ENCODE results near the gene GPR61. TPM values are rescaled to one million over a fixed set of nuclear protein-coding genes. Genes with fewer than 3 reads are reported as not detected.

Gene GPR61
- total and polyA plus RNA-seq, 3 donors from 2014 or later: 0.91 to 4.1 (median 2.5) TPM

DNA sequence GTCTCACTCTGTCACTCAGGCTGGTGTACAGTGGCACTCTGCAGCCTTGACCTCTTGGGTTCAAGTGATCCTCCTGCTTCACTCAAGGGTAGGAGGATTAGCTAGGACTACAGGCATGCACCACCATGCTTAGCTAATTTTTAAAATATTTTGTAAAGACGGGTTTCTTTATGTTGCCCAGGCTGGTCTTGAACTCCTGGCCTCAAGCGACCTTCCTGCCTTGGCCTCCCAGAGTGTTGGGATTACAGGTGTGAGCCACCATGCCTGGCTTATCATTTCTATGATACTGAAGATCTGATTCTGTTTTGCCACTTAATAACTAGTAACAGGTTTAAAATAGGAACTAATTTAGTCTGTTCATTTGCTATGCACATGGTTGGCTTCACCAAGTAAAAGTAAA, 42.3 kb downstream of the GPR61 start:
- intact Hi-C loops (cut with DNase I; ENCODE audit: low total_unique reads): no loop called here
- WGBS, 2 donors: 85 to 92% methylated on average over 2 of the region's 2 CpGs
- no peak for DNase-seq
- TF ChIP-seq, protein P1, sequence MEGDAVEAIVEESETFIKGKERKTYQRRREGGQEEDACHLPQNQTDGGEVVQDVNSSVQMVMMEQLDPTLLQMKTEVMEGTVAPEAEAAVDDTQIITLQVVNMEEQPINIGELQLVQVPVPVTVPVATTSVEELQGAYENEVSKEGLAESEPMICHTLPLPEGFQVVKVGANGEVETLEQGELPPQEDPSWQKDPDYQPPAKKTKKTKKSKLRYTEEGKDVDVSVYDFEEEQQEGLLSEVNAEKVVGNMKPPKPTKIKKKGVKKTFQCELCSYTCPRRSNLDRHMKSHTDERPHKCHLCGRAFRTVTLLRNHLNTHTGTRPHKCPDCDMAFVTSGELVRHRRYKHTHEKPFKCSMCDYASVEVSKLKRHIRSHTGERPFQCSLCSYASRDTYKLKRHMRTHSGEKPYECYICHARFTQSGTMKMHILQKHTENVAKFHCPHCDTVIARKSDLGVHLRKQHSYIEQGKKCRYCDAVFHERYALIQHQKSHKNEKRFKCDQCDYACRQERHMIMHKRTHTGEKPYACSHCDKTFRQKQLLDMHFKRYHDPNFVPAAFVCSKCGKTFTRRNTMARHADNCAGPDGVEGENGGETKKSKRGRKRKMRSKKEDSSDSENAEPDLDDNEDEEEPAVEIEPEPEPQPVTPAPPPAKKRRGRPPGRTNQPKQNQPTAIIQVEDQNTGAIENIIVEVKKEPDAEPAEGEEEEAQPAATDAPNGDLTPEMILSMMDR (IDR thresholded peaks at IDR 0.05): no peak
- no peak for TF ChIP-seq POLR2A (IDR thresholded peaks at IDR 0.05)
- Histone ChIP-seq H3K27ac (no peak overlapping the region), H3K36me3 (ENCODE audit: low read depth, missing control alignments) (no peaks in the 10 kb centered on the region), H3K4me1 (no peaks in the 10 kb centered on the region), H3K27me3 (no peaks in the 10 kb centered on the region), H3K9me3 (no peaks in the 10 kb centered on the region), H3K4me3 (no peak overlapping the region)

DNA sequence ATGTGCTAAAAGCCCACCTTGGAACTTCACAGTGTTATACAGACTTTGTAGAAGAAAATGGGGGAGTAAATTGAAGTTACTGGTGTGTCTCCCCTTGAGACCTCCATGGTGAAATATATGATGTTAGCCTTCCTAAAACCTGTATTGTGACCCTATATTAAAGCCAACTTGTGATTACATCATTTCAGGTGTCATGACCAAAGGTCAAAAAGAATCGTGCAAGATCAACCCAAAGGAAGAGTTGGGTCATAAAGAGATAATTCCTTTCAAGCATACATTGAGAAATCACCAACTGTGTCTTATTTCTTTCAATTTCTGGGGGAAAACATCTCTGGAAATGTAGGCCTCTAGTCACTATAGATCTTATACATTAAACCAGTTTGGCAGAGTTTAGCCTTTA, 45.1 kb downstream of the GPR61 start:
- no peak for DNase-seq
- H3K27me3 ChIP-seq: no peaks in the 10 kb centered on the region
- H3K36me3 ChIP-seq (ENCODE audit: low read depth, missing control alignments): no peaks in the 10 kb centered on the region

DNA sequence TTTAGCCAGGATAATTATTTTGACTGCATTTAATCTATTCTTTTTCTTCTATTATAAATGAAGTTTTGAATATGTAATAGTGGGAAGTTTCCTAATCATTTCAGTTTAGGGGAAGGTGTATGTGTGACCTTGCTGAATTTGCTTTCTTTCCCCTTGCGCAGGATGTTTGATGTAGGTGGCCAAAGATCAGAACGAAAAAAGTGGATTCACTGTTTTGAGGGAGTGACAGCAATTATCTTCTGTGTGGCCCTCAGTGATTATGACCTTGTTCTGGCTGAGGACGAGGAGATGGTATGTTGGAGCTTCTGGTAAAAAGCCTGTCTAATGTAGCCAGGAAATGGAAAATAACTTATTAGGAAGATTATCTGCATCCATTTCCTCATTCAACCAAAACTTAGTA, 46.4 kb downstream of the GPR61 start:
- intact Hi-C loops (cut with DNase I; ENCODE audit: low total_unique reads): no loop called here
- DNase-seq: no peak
- no peak overlapping the region for H3K4me3 ChIP-seq
- TF ChIP-seq, protein P1 (IDR thresholded peaks at IDR 0.05): no peak
- TF ChIP-seq POLR2A (IDR thresholded peaks at IDR 0.05): no peak
- no peaks in the 10 kb centered on the region for H3K36me3 ChIP-seq (ENCODE audit: low read depth, missing control alignments)
- H3K27ac ChIP-seq: no peak overlapping the region
- no peaks in the 10 kb centered on the region for H3K4me1 ChIP-seq
- no peaks in the 10 kb centered on the region for H3K27me3 ChIP-seq
- WGBS, 2 donors: 66 to 76% methylated on average over 3 of the region's 3 CpGs
- no peaks in the 10 kb centered on the region for H3K9me3 ChIP-seq

More for the DNA sequence above, 45.1 kb downstream of the GPR61 start:
- Histone ChIP-seq H3K4me3 (no peak overlapping the region), H3K27ac (no peak overlapping the region), H3K4me1 (no peaks in the 10 kb centered on the region), H3K9me3 (no peaks in the 10 kb centered on the region)
- no peak for TF ChIP-seq POLR2A (IDR thresholded peaks at IDR 0.05)
- TF ChIP-seq, protein P1 (IDR thresholded peaks at IDR 0.05): no peak
- 72 to 95% methylated on average over 1 of the region's 1 CpG for WGBS, 2 donors
- intact Hi-C loops (cut with DNase I; ENCODE audit: low total_unique reads): no loop called here

DNA sequence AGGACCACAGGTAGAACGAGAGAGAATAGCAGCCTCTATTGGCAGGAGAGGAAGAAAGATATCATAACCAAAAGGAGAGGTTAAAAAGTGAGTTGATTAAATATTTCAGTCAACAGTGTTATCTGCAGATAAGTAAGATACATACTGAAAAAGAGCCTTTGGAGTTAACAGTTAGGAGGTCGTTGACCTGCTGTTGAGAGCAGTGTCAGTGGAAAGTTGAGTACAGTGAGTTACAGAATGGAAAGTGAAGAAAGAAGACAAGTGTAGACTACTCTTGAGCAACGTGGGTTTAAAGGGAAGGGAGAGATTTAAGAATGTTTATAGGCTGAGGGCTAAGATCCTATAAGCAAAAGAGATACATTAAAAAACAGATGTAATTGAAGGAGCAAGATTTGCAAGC, 49.5 kb downstream of the GPR61 start:
- Histone ChIP-seq H3K27ac (no peak overlapping the region), H3K4me3 (no peak overlapping the region), H3K36me3 (ENCODE audit: low read depth, missing control alignments) (no peaks in the 10 kb centered on the region), H3K4me1 (no peaks in the 10 kb centered on the region), H3K27me3 (no peaks in the 10 kb centered on the region), H3K9me3 (no peaks in the 10 kb centered on the region)
- DNase-seq: no peak
- WGBS, 2 donors: 60 to 63% methylated on average over 3 of the region's 3 CpGs
- TF ChIP-seq POLR2A (IDR thresholded peaks at IDR 0.05): no peak
- TF ChIP-seq, protein P1 (IDR thresholded peaks at IDR 0.05): no peak
- intact Hi-C loops (cut with DNase I; ENCODE audit: low total_unique reads): no loop called here

DNA sequence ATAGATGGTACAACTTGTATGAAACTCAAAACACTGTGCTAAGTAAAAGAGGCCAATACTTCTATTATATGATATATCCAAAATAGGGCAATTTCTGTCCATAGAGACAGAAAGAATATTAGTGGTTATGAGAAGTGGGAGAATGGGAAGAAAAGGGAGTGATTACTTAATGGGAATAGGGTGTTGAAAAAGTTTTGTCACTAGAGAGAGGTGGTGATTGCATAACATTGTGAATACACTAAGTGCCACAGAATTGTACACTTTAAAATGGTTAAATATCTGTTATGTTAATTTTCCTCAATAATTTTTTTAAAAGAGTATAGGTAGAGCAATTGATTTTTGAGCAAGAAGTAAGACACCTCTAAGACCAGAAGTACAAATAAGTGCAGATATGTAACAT, 50.0 kb downstream of the GPR61 start:
- no peak for TF ChIP-seq POLR2A (IDR thresholded peaks at IDR 0.05)
- TF ChIP-seq, protein P1 (IDR thresholded peaks at IDR 0.05): no peak
- H3K36me3 ChIP-seq (ENCODE audit: low read depth, missing control alignments): no peaks in the 10 kb centered on the region
- H3K9me3 ChIP-seq: no peaks in the 10 kb centered on the region
- no peak overlapping the region for H3K4me3 ChIP-seq
- intact Hi-C loops (cut with DNase I; ENCODE audit: low total_unique reads): no loop called here
- no peaks in the 10 kb centered on the region for H3K27me3 ChIP-seq
- H3K27ac ChIP-seq: no peak overlapping the region
- H3K4me1 ChIP-seq: no peaks in the 10 kb centered on the region
- DNase-seq: no peak
